ENCODE measurements around the gene PCYT1A. TPM values are rescaled to one million over a fixed set of nuclear protein-coding genes. Genes with fewer than 3 reads are reported as not detected.

The PCYT1A gene
- total RNA-seq, 1 donor: 110 TPM

DNA sequence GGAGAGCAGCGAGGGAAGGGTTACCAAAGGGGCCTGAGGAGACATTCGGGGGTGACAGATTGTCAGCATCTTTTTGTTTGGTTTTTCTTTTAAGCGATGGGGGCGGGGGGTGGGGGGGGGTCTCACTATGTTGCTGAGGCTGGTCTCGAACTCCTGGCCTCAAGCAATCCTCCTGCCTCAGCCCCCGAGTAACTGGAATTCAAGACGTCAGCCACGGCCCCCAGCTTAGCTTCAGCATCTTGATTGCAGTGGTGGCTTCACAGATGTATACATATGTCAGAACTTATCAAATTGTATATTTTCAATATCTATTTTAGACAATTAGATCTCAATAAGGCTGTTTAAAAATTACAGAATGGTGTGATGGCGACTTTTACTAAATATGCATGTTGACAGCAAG lies 107.2 kb downstream of the PCYT1A start:
- TF ChIP-seq, protein P1, sequence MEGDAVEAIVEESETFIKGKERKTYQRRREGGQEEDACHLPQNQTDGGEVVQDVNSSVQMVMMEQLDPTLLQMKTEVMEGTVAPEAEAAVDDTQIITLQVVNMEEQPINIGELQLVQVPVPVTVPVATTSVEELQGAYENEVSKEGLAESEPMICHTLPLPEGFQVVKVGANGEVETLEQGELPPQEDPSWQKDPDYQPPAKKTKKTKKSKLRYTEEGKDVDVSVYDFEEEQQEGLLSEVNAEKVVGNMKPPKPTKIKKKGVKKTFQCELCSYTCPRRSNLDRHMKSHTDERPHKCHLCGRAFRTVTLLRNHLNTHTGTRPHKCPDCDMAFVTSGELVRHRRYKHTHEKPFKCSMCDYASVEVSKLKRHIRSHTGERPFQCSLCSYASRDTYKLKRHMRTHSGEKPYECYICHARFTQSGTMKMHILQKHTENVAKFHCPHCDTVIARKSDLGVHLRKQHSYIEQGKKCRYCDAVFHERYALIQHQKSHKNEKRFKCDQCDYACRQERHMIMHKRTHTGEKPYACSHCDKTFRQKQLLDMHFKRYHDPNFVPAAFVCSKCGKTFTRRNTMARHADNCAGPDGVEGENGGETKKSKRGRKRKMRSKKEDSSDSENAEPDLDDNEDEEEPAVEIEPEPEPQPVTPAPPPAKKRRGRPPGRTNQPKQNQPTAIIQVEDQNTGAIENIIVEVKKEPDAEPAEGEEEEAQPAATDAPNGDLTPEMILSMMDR (IDR thresholded peaks at IDR 0.05; ENCODE audit: insufficient read depth, low read depth, low read length): no peak
- DNase-seq (ENCODE audit: low read depth): no peak
- no peak overlapping the region for H3K4me3 ChIP-seq (ENCODE audit: low read depth, low read length)

Small RNA genes within 50 kb of the gene (small RNA-seq; reads per million reads assigned to genes)
- not detected for gene AC069257.2
- not detected for gene RF00019

Other genes with a start within 250 kb of the PCYT1A start
- 71.8 and 150 TPM in 2 replicates for gene TFRC, start 205.6 kb downstream of the PCYT1A start, total RNA-seq
- gene ZDHHC19, start 76.3 kb downstream of the PCYT1A start, total RNA-seq: not detected in 2 replicates
- gene SLC51A, start 71.2 kb downstream of the PCYT1A start, total RNA-seq: not detected in 2 replicates
- 6.9 and 7.1 TPM in 2 replicates for gene DYNLT2B, start 30.5 kb upstream of the PCYT1A start, total RNA-seq
- gene TM4SF19, start 50.7 kb upstream of the PCYT1A start, total RNA-seq: 0.43 and 0.97 TPM in 2 replicates
- gene UBXN7, start 144.7 kb upstream of the PCYT1A start, total RNA-seq: 19.0 and 30.2 TPM in 2 replicates
- 17.1 and 22.5 TPM in 2 replicates for gene RNF168, start 216.0 kb upstream of the PCYT1A start, total RNA-seq
- gene SMCO1, start 227.6 kb upstream of the PCYT1A start, total RNA-seq: under 0.01 TPM in 1 of 2 replicates, not detected in the other

Measured in fibroblast of villous mesenchyme (primary cell).